ENCODE measurements around the gene GTF3C1.

DNA sequence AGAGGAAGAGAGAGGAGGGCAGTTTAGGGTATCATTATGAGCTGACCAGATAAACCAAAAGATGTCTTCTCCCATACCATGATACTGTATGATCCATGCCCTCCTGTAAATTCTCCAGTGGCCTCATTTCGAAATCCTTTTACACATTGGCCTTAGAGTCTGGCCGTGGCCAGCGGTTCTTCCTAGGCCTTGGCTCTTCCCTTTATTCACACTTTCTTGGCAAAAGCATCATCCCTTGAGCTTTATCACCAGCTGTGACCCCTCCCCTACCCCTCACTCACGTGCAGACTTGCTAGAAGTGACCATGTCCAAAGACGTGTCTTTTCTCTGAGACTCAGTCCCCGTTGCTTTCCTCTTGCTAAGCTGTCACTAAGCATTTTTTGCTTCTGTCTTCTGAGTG lies 23.0 kb upstream of the GTF3C1 start:
- TF ChIP-seq CTCF (IDR thresholded peaks at IDR 0.05) (no peak), POLR2AphosphoS5 (IDR thresholded peaks at IDR 0.05; ENCODE audit: low read depth, low read length) (no peak), SIN3A (IDR thresholded peaks at IDR 0.05; ENCODE audit: borderline replicate concordance, insufficient read depth, low read depth, low read length) (no peak)

Measured in Panc1 (cell line).